ENCODE results near the gene ADAMTS10. TPM values are rescaled to one million over a fixed set of nuclear protein-coding genes. Genes with fewer than 3 reads are reported as not detected.
A peak's percentile ranks its signal among the peaks of the same experiment; 100 is the strongest.
"Not testable (repeated sequence)": the region's sequence is repeated elsewhere in the genome, so short reads cannot be mapped to it uniquely, and the experiment has no call there.

ADAMTS10 gene
- 0.83 TPM in 1 of 2 replicates, not detected in the other for total RNA-seq
- polyA plus RNA-seq (2012), result 1.7 TPM

DNA sequence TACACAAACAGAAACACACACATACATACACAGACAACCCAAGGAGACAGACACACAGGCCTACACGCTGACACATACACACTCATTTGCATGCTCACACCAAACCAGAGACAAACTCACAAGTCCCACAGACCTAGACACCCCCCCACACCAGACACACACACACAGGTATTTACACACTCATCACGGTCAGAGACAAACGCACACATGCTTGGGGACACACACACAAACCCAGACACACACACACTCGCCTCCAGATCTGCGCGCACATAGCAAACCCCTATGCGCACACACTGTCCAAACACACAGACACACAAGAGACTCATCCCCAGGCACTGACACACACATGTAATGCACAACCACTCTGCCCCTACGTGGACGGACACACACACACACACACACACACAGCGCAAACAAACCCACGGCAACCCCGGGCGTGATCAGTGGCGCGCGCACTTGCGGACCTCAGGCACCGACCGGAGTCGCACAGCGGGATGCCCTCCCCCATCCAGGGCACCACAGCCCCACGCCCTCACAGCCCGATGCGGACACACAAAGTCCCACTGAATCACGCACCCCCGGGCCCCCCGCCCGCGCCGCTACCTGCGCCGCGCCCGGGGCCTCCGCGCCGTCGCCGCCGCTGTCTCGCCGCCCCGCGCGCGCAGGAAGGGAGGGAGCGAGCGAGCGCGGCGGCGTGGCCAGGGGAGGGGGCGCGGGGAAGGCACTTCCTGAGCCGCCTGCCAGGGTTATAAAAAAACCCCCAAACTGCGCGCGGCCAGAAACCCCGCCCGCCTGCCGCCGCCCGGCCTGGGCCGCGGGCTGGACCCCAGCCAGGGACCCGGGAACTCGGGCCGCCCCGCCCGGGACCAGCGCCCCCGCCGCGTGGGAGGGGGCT, at the start of gene ADAMTS10:
TSS of gene ADAMTS10 (minus strand) at position 675 of the 895 bp plus-strand sequence. CDS start 5,005 bp downstream, outside the sequence.
- no peak for DNase-seq (ENCODE audit: low read depth)

DNA sequence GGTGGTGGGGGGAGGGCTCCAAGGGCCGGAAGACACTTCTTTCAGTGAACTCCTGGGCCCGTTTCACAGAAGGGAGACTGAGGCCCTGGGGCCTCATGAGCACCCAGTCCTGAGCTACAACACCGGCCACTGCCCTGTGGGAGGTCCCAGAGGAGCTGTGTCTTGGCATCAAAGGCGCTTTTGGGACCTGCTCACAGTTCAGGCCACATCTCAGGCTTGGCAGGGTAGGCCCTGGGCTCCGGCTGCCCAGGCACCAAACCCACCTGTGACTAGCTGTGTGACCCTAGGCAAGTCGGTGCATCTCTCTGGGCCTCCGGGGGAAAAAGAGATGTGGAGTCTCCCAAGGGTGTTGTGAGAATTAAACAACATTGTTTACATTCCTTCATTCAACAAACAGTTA, 49.4 kb upstream of the ADAMTS10 start:
- no peak for DNase-seq (ENCODE audit: low read depth)

DNA sequence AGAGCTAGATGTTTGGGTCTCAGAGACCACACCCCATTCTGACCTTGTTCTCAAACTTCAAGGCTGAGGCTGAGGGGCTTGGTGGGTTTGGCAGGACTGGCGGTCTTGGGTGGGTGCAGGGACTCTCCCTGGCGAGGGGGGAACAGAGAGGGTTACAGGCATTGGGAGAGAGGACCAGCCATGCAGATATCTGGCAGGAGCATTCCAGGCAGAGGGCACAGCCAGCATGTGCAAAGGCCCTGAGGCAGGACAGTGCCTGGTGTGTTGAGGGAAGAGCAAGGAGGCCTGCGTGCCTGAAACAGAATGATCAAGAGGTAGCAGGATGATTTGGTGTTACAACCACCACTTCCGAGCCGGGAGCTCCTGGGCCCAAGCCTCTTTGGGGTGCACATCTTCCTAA, 47.4 kb upstream of the ADAMTS10 start:
- DNase-seq (ENCODE audit: low read depth), result no peak

DNA sequence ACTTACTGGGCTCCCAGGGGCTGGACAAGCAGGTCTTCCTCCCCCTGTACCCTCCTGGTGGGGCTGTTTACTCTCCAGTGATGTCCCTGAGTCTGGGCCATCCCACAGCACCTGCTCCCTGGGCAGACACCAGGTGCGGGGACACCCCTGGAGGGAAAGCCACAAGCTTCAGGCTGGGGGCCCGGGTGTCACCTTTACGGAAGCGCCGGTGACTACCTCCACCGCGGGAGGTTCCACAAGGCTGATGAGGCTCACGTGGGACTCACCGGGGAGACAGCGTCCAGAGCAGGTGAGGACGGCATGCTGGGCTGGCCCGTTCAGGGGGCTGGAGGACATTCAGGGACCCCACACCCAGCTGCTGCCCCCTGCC, 44.8 kb upstream of the ADAMTS10 start:
- no peak for DNase-seq (ENCODE audit: low read depth)

DNA sequence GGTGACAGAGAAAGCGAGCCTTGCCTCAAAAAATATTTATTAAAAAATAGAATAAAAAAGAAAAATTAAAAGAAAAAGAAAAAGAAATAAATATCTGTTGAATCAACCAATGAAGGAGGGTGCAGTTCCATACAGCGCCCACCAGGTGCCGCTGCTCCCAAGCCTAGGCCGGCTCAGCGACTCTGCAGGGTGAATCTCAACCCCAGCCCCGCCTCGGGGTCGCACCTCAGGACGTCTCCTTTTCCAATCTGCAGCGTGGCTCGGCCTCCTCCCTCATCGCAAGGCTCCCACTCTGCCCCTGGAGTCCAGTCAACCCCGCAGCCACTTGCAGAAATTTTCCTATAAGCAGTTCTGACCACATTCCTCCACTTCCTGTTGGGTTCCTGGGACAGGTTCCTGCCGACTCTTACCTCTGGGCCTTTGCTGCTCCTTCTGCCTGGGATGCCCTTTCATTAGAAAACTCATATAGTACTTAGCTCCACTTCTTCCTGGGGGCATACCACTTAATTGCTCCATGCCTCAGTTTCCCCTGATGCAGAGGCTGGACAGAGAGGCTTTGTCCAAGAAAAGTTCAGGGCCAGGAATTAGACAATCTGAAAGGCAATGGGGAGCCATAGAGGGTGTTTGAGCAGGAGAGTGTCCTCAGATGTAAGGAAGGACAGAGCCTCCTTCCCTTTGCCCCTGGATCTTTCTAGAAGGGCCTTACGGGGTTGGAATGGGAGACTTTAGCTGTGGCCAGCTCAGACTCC, 44.2 kb upstream of the ADAMTS10 start:
- peak; percentile 45 for DNase-seq (ENCODE audit: low read depth)

DNA sequence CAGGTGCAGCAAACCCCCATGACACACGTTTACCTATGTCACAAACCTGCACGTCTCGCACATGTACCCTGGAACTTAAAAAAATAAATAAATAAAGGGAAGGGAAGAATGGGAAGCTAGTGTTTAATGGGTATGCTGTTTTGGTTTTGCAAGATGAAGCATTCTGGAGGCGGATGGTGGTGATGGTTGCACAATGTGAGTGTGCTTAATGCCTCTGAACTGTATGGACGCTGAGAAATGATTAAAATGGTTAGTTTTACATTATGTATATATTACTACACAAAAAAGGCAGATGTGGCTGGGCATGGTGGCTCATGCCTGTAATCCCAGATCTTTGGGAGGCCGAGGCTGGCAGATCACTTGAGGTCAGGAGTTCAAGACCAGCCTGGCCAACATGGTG, 37.7 kb upstream of the ADAMTS10 start:
- no peak for DNase-seq (ENCODE audit: low read depth)

DNA sequence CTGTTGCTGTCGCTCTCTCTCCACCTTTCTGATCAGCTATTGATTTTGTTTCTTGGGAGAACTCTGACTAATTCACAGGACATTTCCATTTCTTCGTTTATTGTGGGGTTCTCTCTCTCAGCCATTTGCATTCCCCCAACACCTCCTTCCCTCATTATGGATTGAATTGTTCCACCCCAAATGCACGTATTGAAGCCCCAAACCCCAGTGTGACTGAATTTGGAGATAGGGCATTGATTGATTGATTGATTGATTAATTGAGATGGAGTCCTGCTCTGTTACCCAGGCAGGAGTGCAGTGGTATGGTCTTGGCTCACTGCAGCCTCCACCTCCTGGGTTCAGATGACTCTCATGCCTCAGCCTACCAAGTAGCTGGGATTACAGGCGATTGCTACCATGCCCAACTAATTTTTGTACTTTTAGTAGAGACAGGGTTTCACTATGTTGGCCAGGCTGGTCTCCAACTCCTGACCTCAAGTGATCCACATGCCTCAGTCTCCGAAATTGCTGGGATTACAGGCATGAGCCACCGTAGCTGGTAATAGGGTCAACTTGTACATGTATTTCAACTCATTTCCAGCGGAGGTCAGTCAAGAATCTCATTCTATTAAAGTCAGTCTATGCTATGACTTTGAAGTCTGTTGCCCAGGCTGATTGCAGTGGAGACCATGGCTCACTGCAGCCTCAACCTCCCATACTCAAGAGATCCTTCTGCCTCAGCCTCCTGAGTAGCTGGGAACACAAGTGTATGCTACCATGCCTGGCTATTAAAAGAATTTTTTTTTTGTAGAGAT, 33.5 kb upstream of the ADAMTS10 start:
- no peak for DNase-seq (ENCODE audit: low read depth)

DNA sequence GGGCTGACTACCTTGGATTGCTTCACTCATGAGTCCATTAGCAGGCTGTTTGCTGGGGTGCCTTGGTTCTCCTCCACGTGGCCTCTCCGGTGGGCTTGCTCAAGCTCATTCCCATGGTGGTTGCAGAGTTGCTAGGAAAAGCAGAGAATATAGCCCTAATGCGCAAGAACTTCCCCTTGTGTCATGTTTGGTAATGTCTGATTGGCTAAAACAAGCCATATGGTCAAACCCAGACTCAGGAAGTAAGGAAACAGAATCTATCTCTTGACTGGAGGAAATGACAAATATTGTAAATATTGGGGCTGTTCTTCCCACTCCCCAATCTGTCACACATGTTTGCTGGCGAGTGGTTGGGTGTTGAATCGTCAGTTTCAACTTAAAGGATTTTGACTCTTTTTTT, 32.0 kb upstream of the ADAMTS10 start:
- no peak for DNase-seq (ENCODE audit: low read depth)

DNA sequence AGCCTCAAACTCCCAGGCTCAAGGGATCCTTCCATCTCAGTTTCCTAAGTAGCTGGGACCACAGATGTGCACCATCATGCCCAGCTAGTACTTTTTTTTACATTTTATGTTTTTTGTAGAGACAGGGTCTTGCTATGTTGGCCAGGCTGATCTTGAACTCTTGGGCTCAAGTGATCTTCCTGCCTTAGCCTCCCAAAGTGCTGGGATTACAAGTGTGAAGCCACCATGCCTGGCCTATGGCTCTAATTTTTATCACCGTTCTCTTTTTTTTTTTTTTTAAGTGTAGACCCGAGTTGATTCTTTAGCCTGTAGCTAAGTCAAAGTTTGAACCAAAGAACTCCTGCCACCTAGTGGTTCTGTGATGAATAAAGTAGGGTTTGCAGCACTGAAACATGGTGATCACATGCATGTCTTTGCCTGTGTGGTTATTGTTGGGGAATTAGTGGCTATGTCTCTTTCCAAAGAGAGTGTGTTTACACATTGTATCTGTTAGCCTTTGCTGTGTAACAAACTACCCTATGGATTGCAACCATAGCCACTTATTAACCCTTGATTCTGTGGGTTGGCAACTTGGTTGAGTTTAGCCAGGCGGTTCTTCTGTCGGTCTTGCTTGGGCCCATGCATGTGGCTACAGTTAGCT, 31.5 kb upstream of the ADAMTS10 start:
- DNase-seq (ENCODE audit: low read depth), result peak; percentile 14

DNA sequence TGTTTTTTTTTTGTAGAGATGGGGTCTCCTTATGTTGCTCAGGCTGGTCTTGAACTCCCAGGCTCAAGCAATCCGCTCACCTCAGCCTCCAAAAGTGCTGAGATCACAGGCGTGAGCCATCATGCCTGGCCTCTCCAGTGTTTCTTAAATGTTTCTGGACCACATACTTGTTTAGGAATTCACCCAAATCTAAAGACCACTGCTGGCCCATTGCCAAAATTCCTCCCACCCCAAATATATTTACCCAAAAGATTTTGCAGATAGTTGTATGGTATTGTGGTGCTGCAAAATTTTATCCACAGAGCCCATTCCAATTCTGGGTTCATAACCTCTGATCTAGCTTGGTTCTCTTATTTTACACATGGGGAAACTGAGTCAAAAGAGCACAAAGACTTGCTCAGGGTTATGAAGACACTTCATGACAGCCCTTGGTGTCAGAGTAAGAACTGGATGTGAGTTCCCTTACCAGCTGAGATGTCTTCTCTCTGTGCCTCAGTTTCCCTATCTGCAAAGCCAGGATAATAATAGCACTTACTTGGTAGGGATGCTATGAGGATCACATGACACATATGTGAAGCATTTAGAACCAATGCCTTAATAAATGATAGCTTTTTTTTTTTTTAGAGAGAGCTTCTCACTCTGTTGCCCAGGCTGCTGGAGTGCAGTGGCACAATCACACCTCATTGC, 30.8 kb upstream of the ADAMTS10 start:
- DNase-seq (ENCODE audit: low read depth), result no peak

DNA sequence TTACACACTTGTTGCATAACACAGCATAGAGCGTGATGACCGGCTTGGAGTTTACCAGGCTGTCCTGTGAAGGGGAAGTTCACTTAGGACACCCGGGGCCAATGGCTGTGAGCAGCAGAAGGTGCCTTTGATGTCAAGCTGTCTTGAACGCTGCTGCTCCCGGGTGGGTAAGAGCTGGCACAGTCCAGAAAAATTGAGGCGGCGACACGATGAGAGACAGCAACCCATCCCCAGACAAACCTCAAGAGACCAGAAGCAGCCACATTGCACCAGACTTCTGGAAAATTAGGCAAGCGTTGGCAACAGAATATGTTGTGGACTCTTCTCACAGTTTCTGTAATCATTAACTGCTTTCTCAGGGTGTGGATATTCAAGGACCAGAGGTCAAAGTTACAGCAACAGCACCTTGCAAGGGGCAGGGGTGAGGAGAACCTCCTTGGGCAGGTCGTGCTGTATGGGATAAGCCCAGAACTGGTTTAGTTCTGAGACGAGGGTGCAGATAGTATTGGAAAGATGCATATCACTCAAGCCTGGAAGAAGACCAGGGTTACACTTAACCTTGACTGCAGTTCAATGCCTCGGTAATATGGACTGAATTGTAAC, 30.0 kb upstream of the ADAMTS10 start:
- DNase-seq (ENCODE audit: low read depth), result no peak

DNA sequence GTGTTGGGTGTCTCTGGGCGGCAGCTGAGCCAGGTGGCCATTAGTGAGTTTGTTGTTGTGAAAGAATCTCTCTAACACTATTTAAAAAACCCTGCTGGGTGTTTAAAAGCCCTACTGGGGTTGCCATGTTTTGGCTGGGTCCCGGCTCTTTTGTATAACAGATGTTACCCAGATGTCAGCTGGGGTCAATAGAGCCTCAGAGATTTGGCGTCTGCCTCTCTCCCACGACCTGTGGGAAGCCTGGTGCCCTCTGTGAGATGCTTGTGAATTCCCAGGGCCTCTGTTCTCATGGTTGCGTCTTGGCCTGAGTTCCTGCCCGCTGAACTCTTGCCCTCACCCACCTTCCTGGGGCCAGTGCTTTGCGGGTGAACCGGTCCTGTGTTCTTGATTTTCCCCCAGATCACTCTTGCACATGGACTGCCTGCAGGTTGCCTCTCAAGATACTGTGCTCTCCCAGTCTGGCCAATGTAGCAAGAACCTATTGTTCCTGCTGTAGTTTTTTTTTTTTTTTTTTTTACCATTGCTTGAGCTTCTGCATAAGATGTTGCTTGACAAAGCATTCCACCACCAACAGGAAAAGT, 29.4 kb upstream of the ADAMTS10 start:
- no peak for DNase-seq (ENCODE audit: low read depth)

DNA sequence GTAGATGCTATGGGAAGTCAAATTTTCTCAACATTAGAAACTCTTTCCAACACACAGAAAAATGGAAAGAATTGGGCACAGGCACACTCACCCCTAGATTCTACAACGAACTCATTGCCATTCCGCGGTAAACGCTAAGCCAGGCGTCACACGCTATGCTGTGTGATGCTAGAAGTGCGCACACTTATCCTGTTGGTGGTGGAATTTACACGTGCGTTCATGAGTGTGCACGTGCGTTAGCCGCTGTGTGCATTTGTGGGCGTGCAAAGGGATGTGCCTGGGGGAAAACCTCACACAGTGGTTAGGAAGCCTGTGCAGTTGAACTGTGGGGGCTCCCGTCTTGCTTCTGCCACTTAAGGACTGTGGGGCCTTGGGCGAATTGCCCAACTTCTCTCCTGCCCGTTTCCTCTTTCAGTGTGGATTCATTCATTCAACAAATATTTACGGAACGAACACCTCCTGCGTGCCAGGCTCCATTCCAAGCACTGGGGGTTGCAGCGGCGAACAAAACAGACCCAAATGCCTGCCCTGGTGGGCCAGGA, 27.6 kb upstream of the ADAMTS10 start:
- no peak for DNase-seq (ENCODE audit: low read depth)

DNA sequence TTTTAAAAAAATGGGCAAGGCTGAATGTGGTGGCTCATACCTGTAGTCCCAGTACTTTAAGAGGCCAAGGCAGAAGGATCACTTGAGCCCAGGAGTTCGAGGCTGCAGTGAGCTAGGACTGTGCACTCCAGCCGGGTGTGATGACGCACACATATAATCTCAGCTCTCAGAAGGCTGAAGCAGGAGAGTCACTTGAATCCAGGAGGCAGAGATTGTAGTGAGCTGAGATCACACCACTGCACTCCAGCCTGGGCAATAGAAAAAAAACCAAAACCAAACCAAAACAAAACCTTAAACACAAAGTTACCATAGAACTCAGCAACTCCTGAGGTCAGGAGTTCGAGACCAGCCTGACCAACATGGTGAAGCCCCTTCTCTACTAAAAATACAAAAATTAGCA, 26.6 kb upstream of the ADAMTS10 start:
- DNase-seq (ENCODE audit: low read depth), result not testable (repeated sequence)

DNA sequence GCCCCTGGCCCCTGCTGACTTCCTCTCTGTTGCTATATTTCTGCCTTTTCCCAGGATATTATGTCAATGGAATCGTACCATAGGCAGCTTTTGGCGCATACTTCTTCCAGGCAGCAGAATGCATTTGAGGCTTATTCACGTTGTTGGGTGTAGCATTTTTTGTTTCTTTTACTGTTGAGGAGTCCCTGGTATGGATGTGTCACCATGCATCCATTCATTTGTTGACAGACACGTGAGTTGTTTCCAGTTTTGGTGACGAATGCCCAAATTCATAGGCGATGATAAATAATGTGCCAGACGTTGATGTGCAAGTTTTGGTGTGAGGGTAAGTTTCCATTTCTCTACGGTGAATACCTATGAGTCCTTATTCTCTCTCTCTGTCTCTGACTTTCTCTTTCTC, 24.9 kb upstream of the ADAMTS10 start:
- no peak for DNase-seq (ENCODE audit: low read depth)

DNA sequence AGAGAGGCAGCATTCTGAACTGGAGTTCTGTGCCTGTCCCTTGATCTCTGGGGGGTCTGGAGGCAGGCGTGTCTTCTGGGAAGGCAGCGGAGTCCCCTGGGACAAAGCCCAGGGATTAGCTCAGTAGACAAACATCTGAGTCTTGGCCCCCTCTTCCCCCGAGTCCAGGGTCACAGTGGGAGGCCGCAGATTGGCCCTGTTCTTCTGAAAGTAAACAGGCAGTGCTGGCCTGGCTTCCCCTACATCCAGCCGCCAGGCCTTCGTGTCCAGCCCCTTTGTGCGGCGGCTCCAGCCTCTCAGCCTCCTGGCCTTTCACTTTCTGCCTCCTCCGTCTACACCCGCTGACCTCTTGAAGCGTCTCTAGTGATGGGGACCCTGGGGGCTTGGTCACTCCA, 20.9 kb upstream of the ADAMTS10 start:
- no peak for DNase-seq (ENCODE audit: low read depth)

DNA sequence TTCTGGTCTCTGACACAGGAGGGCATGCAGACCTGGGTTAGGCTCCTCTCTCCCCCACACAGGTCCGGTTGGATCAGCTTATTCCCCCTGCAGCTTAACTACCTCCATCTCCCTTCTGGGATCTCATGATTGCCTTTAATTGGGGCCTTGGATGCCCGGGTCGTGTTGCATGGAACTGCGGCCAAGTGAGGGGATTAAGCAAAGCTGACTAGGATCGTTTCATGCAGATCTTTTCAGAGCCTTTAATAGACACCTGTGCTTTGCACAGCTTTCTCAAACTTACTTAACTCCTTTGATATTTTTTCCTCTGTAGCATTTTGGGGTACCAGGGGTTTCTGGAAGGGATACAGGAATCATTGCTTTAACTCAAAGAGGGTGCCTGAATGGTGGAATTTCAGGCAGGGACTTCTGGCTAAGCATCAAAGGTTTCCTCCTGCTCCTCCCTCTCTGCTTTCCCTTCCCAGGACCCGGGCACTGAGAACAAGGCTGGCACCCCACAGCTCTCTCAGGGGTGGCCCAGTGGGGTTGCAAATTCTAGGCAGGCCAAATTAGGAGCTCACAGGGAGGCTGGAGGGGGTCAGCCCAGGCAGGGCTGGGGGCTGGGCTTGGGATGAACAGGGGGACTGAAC, 20.4 kb upstream of the ADAMTS10 start:
- no peak for DNase-seq (ENCODE audit: low read depth)

DNA sequence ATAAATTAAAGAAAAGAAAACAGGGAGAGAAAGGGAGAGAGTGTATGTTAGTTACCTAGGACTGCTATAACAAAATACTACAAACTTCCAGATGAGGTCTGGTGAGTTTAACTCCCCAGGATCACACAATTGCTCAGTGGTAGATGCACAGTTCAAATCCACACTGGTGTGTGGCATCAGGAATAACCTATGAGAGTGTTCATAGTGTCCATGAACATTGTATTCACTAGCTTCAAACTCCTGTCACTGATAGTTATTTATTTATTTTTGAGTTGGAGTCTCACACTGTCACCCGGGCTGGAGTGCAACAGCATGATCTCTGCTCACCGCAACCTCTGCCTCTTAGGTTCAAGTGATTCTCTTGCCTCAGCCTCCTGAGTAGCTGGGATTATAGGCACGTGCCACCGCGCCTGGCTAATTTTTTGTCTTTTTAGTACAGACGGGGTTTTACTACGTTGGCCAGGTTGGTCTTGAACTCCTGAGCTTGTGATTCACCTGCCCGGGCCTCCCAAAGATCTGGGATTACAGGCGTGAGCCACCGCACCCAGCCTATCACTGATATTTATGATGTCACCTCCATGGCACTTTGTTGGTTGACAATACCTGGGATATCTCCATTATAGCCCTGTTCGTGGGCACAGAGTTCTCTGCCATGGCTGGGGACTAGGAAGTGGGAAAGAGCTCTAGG, 19.6 kb upstream of the ADAMTS10 start, which contains the start of gene NFILZ:
TSS of gene NFILZ (plus strand) at position 638 of the 688 bp plus-strand sequence. CDS start 46,133 bp downstream, outside the sequence.
- DNase-seq (ENCODE audit: low read depth), result no peak
